Astrocyte (in vitro differentiated cells and primary cell): Measurements from ENCODE around the gene RCE1. TPM values are rescaled to one million over a fixed set of nuclear protein-coding genes. Genes with fewer than 3 reads are reported as not detected.

Experiments
- DNase-seq: peaks from one replicate; pipeline ENCODE4 v3.0.0-alpha.2; 2010; ENCODE audit warnings: low read depth
- FAIRE-seq: peaks from 2 replicates; lab custom pipeline; 2011; peaks lifted over from hg19 to GRCh38; lab: Jason Lieb, UNC
- H2AFZ ChIP-seq: 2 replicates; pipeline ENCODE4 v1.6.0; 2012; ENCODE audit warnings: low read depth, low read length, inconsistent platforms
- H3K27ac ChIP-seq: 2 replicates; pipeline ENCODE4 v1.5.1; 2011; ENCODE audit warnings: low read depth, low read length, inconsistent platforms
- H3K27me3 ChIP-seq: 2 replicates; pipeline ENCODE4 v1.6.0; 2011; ENCODE audit warnings: low read length, inconsistent platforms; ENCODE audit not compliant: insufficient read depth
- H3K36me3 ChIP-seq: 2 replicates; pipeline ENCODE4 v1.5.1; 2011; ENCODE audit warnings: low read length, inconsistent platforms; ENCODE audit not compliant: insufficient read depth
- H3K4me1 ChIP-seq: 2 replicates; pipeline ENCODE4 v1.5.1; 2011; ENCODE audit warnings: low read length, inconsistent platforms; ENCODE audit not compliant: insufficient read depth
- H3K4me2 ChIP-seq: 2 replicates; pipeline ENCODE4 v1.6.0; 2012; ENCODE audit warnings: low read length, inconsistent platforms
- H3K4me3 ChIP-seq: 2 replicates; pipeline ENCODE4 v1.5.1; 2011; ENCODE audit warnings: low read depth, mild to moderate bottlenecking, low read length, inconsistent platforms; ENCODE audit not compliant: insufficient read depth
- H3K79me2 ChIP-seq: 2 replicates; pipeline ENCODE4 v1.6.0; 2012; ENCODE audit warnings: mild to moderate bottlenecking, low read length, inconsistent platforms; ENCODE audit not compliant: insufficient read depth
- H3K9ac ChIP-seq: 2 replicates; pipeline ENCODE4 v1.6.0; 2012; ENCODE audit warnings: mild to moderate bottlenecking, low read length, inconsistent platforms
- H3K9me3 ChIP-seq: 2 replicates; pipeline ENCODE4 v1.5.1; 2012; ENCODE audit warnings: low read depth, mild to moderate bottlenecking, low read length, inconsistent platforms; ENCODE audit not compliant: insufficient read depth
- H4K20me1 ChIP-seq: 2 replicates; pipeline ENCODE4 v1.6.0; 2012; ENCODE audit warnings: low read length, inconsistent platforms; ENCODE audit not compliant: insufficient read depth
- H3K27ac Mint-ChIP-seq: one replicate; pipeline ENCODE4 v1.8.0; 2021; ENCODE audit warnings: mild to moderate bottlenecking, mixed read lengths; ENCODE audit not compliant: unreplicated experiment
- H3K27me3 Mint-ChIP-seq: one replicate; pipeline ENCODE4 v1.8.0; 2021; ENCODE audit warnings: low read depth, mixed read lengths; ENCODE audit not compliant: unreplicated experiment
- H3K36me3 Mint-ChIP-seq: one replicate; pipeline ENCODE4 v1.8.0; 2021; ENCODE audit warnings: low read depth, mixed read lengths; ENCODE audit not compliant: unreplicated experiment
- H3K4me1 Mint-ChIP-seq: one replicate; pipeline ENCODE4 v1.8.0; 2021; ENCODE audit warnings: low read depth, mixed read lengths; ENCODE audit not compliant: unreplicated experiment
- H3K4me3 Mint-ChIP-seq: one replicate; pipeline ENCODE4 v1.8.0; 2021; ENCODE audit warnings: mild to moderate bottlenecking, moderate library complexity, mixed read lengths; ENCODE audit not compliant: unreplicated experiment
- H3K9me3 Mint-ChIP-seq: one replicate; pipeline ENCODE4 v1.8.0; 2021; ENCODE audit warnings: mild to moderate bottlenecking, mixed read lengths; ENCODE audit not compliant: unreplicated experiment
- EZH2 ChIP-seq: IDR thresholded peaks from 2 replicates; pipeline ENCODE4 v1.6.1; 2012; ENCODE audit warnings: mild to moderate bottlenecking, low read length, inconsistent platforms; ENCODE audit not compliant: insufficient read depth
- total RNA-seq: library from RNA; stranded (reverse); gene quantifications from 2 replicates; pipeline ENCODE4 v1.2.1, GENCODE V29; 2021
- TF ChIP-seq, protein P1 (sequence below): IDR thresholded peaks from 2 replicates; pipeline ENCODE4 v1.5.1; 2011; ENCODE audit warnings: low read depth, mild to moderate bottlenecking, inconsistent platforms, low read length, moderate library complexity; ENCODE audit not compliant: insufficient read depth

The RCE1 gene
- total RNA-seq, 1 donor from 2014 or later, result 19.8 TPM

DNA sequence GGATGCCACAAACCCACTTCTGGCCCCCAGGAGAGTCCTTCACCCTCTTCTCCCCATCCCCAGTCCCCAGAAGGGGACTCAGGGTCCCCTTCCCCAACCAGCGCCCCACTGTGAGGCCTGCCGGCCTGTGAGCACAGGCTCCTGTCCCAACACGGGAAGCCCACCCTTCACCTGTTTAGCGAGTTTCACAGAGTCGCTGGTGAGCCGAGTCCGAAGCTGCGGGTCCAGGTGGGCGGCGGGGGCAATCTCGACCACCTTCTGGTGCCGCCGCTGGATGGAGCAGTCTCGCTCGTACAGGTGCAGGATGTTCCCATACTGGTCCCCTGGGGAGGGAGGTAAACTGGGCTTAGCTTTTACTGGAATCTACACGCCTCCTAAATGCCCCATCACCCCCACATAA, 26.9 kb downstream of the RCE1 start:
- no peak overlapping the region for H3K9ac ChIP-seq
- no peak overlapping the region for H2AFZ ChIP-seq
- TF ChIP-seq EZH2, result no peak
- TF ChIP-seq, protein P1, sequence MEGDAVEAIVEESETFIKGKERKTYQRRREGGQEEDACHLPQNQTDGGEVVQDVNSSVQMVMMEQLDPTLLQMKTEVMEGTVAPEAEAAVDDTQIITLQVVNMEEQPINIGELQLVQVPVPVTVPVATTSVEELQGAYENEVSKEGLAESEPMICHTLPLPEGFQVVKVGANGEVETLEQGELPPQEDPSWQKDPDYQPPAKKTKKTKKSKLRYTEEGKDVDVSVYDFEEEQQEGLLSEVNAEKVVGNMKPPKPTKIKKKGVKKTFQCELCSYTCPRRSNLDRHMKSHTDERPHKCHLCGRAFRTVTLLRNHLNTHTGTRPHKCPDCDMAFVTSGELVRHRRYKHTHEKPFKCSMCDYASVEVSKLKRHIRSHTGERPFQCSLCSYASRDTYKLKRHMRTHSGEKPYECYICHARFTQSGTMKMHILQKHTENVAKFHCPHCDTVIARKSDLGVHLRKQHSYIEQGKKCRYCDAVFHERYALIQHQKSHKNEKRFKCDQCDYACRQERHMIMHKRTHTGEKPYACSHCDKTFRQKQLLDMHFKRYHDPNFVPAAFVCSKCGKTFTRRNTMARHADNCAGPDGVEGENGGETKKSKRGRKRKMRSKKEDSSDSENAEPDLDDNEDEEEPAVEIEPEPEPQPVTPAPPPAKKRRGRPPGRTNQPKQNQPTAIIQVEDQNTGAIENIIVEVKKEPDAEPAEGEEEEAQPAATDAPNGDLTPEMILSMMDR, result no peak
- no peak overlapping the region for H3K27ac Mint-ChIP-seq
- H3K36me3 Mint-ChIP-seq, result peaks cover 1% of the 10 kb centered on the region
- no peaks in the 10 kb centered on the region for H3K9me3 Mint-ChIP-seq
- no peaks in the 10 kb centered on the region for H3K79me2 ChIP-seq
- no peaks in the 10 kb centered on the region for H3K4me1 Mint-ChIP-seq
- no peaks in the 10 kb centered on the region for H3K9me3 ChIP-seq
- FAIRE-seq (no peak), DNase-seq (no peak)
- H3K4me3 Mint-ChIP-seq, result no peak overlapping the region
- no peak overlapping the region for H3K27ac ChIP-seq
- H3K4me1 ChIP-seq, result no peaks in the 10 kb centered on the region
- H3K27me3 Mint-ChIP-seq, result peaks cover 13% of the 10 kb centered on the region
- H3K36me3 ChIP-seq, result no peaks in the 10 kb centered on the region
- H3K4me2 ChIP-seq, result no peak overlapping the region
- no peaks in the 10 kb centered on the region for H3K27me3 ChIP-seq
- no peaks in the 10 kb centered on the region for H4K20me1 ChIP-seq
- H3K4me3 ChIP-seq, result no peak overlapping the region

DNA sequence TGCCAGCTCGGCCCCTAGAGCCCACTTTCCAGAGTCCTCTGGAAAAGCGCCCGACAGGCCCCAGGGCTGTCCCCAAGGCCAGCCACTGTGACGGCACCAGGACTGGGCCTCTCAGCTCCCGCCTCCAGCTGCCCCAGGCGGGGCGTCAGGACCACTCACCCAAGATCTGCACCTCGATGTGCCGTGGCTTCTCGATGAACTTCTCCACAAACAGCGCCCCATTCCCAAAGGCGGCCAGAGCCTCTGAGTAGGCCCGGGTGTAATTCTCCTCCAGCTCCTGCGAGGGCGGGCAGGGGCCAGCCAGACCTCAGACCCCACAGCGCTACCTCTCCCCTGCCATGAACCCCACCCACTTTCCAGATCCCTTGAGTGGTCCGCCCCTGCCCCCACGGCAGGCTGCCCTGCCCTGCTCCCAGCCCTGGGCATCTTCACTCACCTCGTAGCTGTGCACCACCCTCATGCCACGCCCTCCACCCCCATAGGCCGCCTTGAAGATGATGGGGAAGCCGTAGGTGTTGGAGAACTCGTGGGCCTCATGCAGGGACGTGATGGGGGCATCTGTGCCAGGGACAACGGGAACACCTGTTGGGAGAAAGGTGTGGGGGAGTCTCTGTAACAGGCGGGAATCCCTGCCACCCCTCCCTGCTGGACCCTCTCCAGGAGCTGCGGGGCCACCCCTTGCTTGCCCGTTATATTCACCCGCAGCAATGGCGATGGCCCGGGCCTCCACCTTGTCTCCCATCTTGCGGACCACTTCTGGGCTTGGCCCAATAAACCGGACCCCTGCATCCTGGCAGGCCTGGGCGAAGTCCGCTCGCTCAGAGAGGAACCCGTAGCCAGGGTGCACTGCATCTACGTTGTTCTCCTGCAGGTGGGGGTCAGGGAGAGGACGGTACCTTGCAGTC, 27.6 kb downstream of the RCE1 start:
- Histone ChIP-seq H3K36me3 (no peaks in the 10 kb centered on the region), H3K4me3 (no peak overlapping the region), H3K27me3 (no peaks in the 10 kb centered on the region), H4K20me1 (no peaks in the 10 kb centered on the region), H3K4me1 (no peaks in the 10 kb centered on the region), H3K27ac (no peak overlapping the region), H3K79me2 (no peaks in the 10 kb centered on the region), H3K9ac (no peak overlapping the region), H3K4me2 (no peak overlapping the region), H2AFZ (no peak overlapping the region), H3K9me3 (no peaks in the 10 kb centered on the region)
- no peak overlapping the region for H3K4me3 Mint-ChIP-seq
- no peaks in the 10 kb centered on the region for H3K9me3 Mint-ChIP-seq
- H3K4me1 Mint-ChIP-seq, result no peaks in the 10 kb centered on the region
- TF ChIP-seq, protein P1, result no peak
- no peak for DNase-seq
- H3K27me3 Mint-ChIP-seq, result peaks cover 18% of the 10 kb centered on the region
- no peak for FAIRE-seq
- no peak overlapping the region for H3K27ac Mint-ChIP-seq
- peaks cover 1% of the 10 kb centered on the region for H3K36me3 Mint-ChIP-seq

GRCh38 chr11:66871521-66871901, 28.3 kb downstream of the RCE1 start:
- Histone ChIP-seq H3K4me2 (no peak overlapping the region), H2AFZ (no peak overlapping the region), H3K4me3 (no peak overlapping the region), H3K9me3 (no peaks in the 10 kb centered on the region), H3K4me1 (no peaks in the 10 kb centered on the region), H3K79me2 (no peaks in the 10 kb centered on the region), H3K27me3 (no peaks in the 10 kb centered on the region), H4K20me1 (peaks cover 5% of the 10 kb centered on the region), H3K36me3 (no peaks in the 10 kb centered on the region), H3K9ac (no peak overlapping the region), H3K27ac (no peak overlapping the region)
- Mint-ChIP-seq H3K9me3 (no peaks in the 10 kb centered on the region), H3K36me3 (peaks cover 1% of the 10 kb centered on the region), H3K27me3 (peaks cover 23% of the 10 kb centered on the region), H3K4me1 (no peaks in the 10 kb centered on the region), H3K27ac (no peak overlapping the region), H3K4me3 (no peak overlapping the region)
- DNase-seq (no peak), FAIRE-seq (no peak)
- TF ChIP-seq, protein P1, result no peak
- TF ChIP-seq EZH2, result no peak
